HepG2 (cell line): ENCODE data around the gene SLC25A25. TPM values are rescaled to one million over a fixed set of nuclear protein-coding genes. Genes with fewer than 3 reads are reported as not detected.

Experiments used
- CEBPB ChIP-seq: IDR thresholded peaks from 2 replicates; pipeline ENCODE4 v1.6.1; 2011; ENCODE audit warnings: low read depth, low read length, improper control_type of control experiment, borderline replicate concordance
- ELF1 ChIP-seq: sonication (generic); formaldehyde crosslinking; IDR thresholded peaks from 2 replicates; pipeline ENCODE4 v1.4.0; 2020; ENCODE audit warnings: missing genetic modification reagents
- HCFC1 ChIP-seq: fragments of 150-350 bp; IDR thresholded peaks from 2 replicates; pipeline ENCODE4 v1.6.1; 2014; ENCODE audit warnings: low read depth, low read length
- HDAC2 ChIP-seq: sonication (generic); formaldehyde crosslinking; IDR thresholded peaks from 2 replicates; pipeline ENCODE4 v1.4.0; 2020; ENCODE audit warnings: missing genetic modification reagents
- HHEX ChIP-seq: IDR thresholded peaks from 2 replicates; pipeline ENCODE4 v1.6.1; 2016; ENCODE audit warnings: control low read depth
- KLF6 ChIP-seq: IDR thresholded peaks from 2 replicates; pipeline ENCODE4 v1.8.0; 2016; ENCODE audit warnings: missing biosample characterization, missing genetic modification reagents
- MEIS2 ChIP-seq: sonication (generic); formaldehyde crosslinking; IDR thresholded peaks from 2 replicates; pipeline ENCODE4 v1.9.0; 2021; ENCODE audit warnings: mild to moderate bottlenecking, missing genetic modification reagents
- NFRKB ChIP-seq: fragments of 450-650 bp; IDR thresholded peaks from 2 replicates; pipeline ENCODE4 v1.6.1; 2017
- NR2C2 ChIP-seq: sonication (generic); formaldehyde crosslinking; IDR thresholded peaks from 2 replicates; pipeline ENCODE4 v1.4.0; 2020; ENCODE audit warnings: missing genetic modification reagents, mild to moderate bottlenecking, moderate library complexity, borderline replicate concordance
- PHB2 ChIP-seq: fragments of 450-650 bp; IDR thresholded peaks from 2 replicates; pipeline ENCODE4 v1.6.1; 2018; ENCODE audit not compliant: partially characterized antibody
- PHF20 ChIP-seq: sonication (generic); formaldehyde crosslinking; IDR thresholded peaks from 2 replicates; pipeline ENCODE4 v1.5.0; 2020; ENCODE audit warnings: mild to moderate bottlenecking, missing genetic modification reagents
- POLR2AphosphoS5 ChIP-seq: IDR thresholded peaks from 2 replicates; pipeline ENCODE4 v1.6.1; 2012; ENCODE audit warnings: low read depth, low read length
- SKIL ChIP-seq: sonication (generic); formaldehyde crosslinking; IDR thresholded peaks from 2 replicates; pipeline ENCODE4 v1.8.0; 2022; ENCODE audit warnings: missing genetic modification reagents, mild to moderate bottlenecking, moderate library complexity, borderline replicate concordance
- SP140L ChIP-seq: sonication (generic); formaldehyde crosslinking; IDR thresholded peaks from 2 replicates; pipeline ENCODE4 v1.4.0; 2020; ENCODE audit warnings: missing genetic modification reagents, borderline replicate concordance
- STAT6 ChIP-seq: sonication (generic); formaldehyde crosslinking; IDR thresholded peaks from 2 replicates; pipeline ENCODE4 v1.4.0; 2020; ENCODE audit warnings: missing genetic modification reagents, mild to moderate bottlenecking, borderline replicate concordance
- SUZ12 ChIP-seq: fragments of 150-350 bp; IDR thresholded peaks from 2 replicates; pipeline ENCODE4 v1.6.1; 2014; ENCODE audit warnings: low read depth, low read length
- ZNF3 ChIP-seq: IDR thresholded peaks from 2 replicates; pipeline ENCODE4 v1.7.0; 2017; ENCODE audit warnings: inconsistent platforms
- ZNF354B ChIP-seq: sonication (generic); formaldehyde crosslinking; IDR thresholded peaks from 2 replicates; pipeline ENCODE4 v1.8.0; 2022; ENCODE audit warnings: mild to moderate bottlenecking, missing genetic modification reagents
- ZNF414 ChIP-seq: sonication (generic); formaldehyde crosslinking; IDR thresholded peaks from 2 replicates; pipeline ENCODE4 v1.5.0; 2020; ENCODE audit warnings: missing genetic modification reagents
- ZNF484 ChIP-seq: sonication (generic); formaldehyde crosslinking; IDR thresholded peaks from 2 replicates; pipeline ENCODE4 v1.5.1; 2020; ENCODE audit warnings: mild to moderate bottlenecking, low read depth, missing genetic modification reagents, borderline replicate concordance
- ZNF512 ChIP-seq: sonication (generic); formaldehyde crosslinking; IDR thresholded peaks from 2 replicates; pipeline ENCODE4 v1.4.0; 2020; ENCODE audit warnings: mild to moderate bottlenecking, missing genetic modification reagents
- ZNF597 ChIP-seq: sonication (generic); formaldehyde crosslinking; IDR thresholded peaks from 2 replicates; pipeline ENCODE4 v1.5.0; 2020; ENCODE audit warnings: missing genetic modification reagents
- polyA plus RNA-seq, 8 experiments: library from polyadenylated mRNA; depleted of rRNA in 3 of 8; stranded (reverse) in 7 of 8; unstranded in 1 of 8; fragments of >200 nt; fragmentation: Illumina TruSeq in 4 of 8; extraction: Trizol in 4 of 8; gene quantifications; 2 replicates each; pipeline versions ENCODE4 v1.2.1 to v1.2.3, GENCODE V29; 2011 to 2016; ENCODE audit warnings: low read depth in 4 of 8, missing spikeins in 1 of 8, mixed read lengths in 1 of 8; ENCODE audit not compliant: insufficient read depth in 1 of 8
- total RNA-seq, 5 experiments: library from RNA; depleted of rRNA; stranded (reverse); fragments of >200 nt; fragmentation: Illumina TruSeq; extraction: Trizol; gene quantifications; 2 replicates each; pipeline ENCODE4 v1.2.3, GENCODE V29; 2016; ENCODE audit warnings: low read depth in 1 of 5

SLC25A25 gene
- total and polyA plus RNA-seq, 2 of the 13 experiments (the other 11 are each of a cell fraction or from before 2014, with no cell fraction given), result 10.5 to 24.8 TPM

- no peak for TF ChIP-seq ZNF414 (CRISPR knock-in tag)
- TF ChIP-seq HHEX (CRISPR knock-in tag), result no peak
- TF ChIP-seq MEIS2 (CRISPR knock-in tag), result peak; percentile 34; the same call in 1 of the 2 replicates
- 0 out of 2 replicates have a peak, but pooled peaks have one; percentile 29 for TF ChIP-seq SP140L (CRISPR knock-in tag)
- TF ChIP-seq ZNF354B (CRISPR knock-in tag), result no peak
- peak; percentile 99 for TF ChIP-seq POLR2AphosphoS5
- TF ChIP-seq HDAC2 (CRISPR knock-in tag), result no peak; the same call in 1 of the 2 replicates
- peak; percentile 94 for TF ChIP-seq CEBPB
- peak; percentile 42; the same call in 1 of the 2 replicates for TF ChIP-seq NR2C2 (CRISPR knock-in tag)
- TF ChIP-seq NFRKB, result no peak
- no peak for TF ChIP-seq ELF1 (CRISPR knock-in tag)
- TF ChIP-seq ZNF3 (CRISPR knock-in tag), result 0 out of 2 replicates have a peak, but pooled peaks have one; percentile 32
- TF ChIP-seq PHB2, result no peak
- TF ChIP-seq PHF20 (CRISPR knock-in tag), result peak; percentile 44; the same call in 1 of the 2 replicates
- TF ChIP-seq STAT6 (CRISPR knock-in tag), result peak; percentile 78; the same call in 1 of the 2 replicates
- TF ChIP-seq ZNF484, result no peak
- no peak for TF ChIP-seq ZNF597 (CRISPR knock-in tag)
- no peak for TF ChIP-seq ZNF512 (CRISPR knock-in tag)
- TF ChIP-seq KLF6 (CRISPR knock-in tag), result peak; percentile 67; the same call in 1 of the 2 replicates
- TF ChIP-seq SUZ12, result no peak
- TF ChIP-seq SKIL (CRISPR knock-in tag), result no peak; the same call in 1 of the 2 replicates
- TF ChIP-seq HCFC1, result no peak
Measured at GRCh38 chr9:128098297-128099230, 30.5 kb downstream of the SLC25A25 start (continued).
